ENCODE results near the gene NBAS.

Gene NBAS

GRCh38 chr2:15195813-15196212 lies 365.3 kb downstream of the NBAS start:
- H3K9ac ChIP-seq = no peak overlapping the region
- TF ChIP-seq Cebpa-rat (IDR thresholded peaks at IDR 0.05) = no peak
- H3K4me3 ChIP-seq = no peak overlapping the region
- no peak overlapping the region for H3K4me2 ChIP-seq
- H3K27me3 ChIP-seq = no peaks in the 10 kb centered on the region
- no peaks in the 10 kb centered on the region for H3K4me1 ChIP-seq
- H3K36me3 ChIP-seq = no peaks in the 10 kb centered on the region
- no peaks in the 10 kb centered on the region for H3K9me3 ChIP-seq
- no peak overlapping the region for H3K27ac ChIP-seq
- no peaks in the 10 kb centered on the region for H4K20me1 ChIP-seq

GRCh38 chr2:15191789-15192188 lies 369.3 kb downstream of the NBAS start:
- Histone ChIP-seq H3K9ac (no peak overlapping the region), H4K20me1 (no peaks in the 10 kb centered on the region), H3K36me3 (peaks cover 20% of the 10 kb centered on the region; the same call in 1 of the 2 replicates), H3K27me3 (no peaks in the 10 kb centered on the region), H3K4me3 (no peak overlapping the region), H3K4me2 (no peak overlapping the region), H3K27ac (no peak overlapping the region), H3K9me3 (no peaks in the 10 kb centered on the region), H3K4me1 (no peaks in the 10 kb centered on the region)
- no peak for TF ChIP-seq Cebpa-rat (IDR thresholded peaks at IDR 0.05)

GRCh38 chr2:15189216-15189615 lies 371.9 kb downstream of the NBAS start:
- no peaks in the 10 kb centered on the region for H3K27me3 ChIP-seq
- H3K36me3 ChIP-seq = peaks cover 26% of the 10 kb centered on the region; the same call in 1 of the 2 replicates
- no peak overlapping the region for H3K4me2 ChIP-seq
- no peak overlapping the region for H3K4me3 ChIP-seq
- H3K4me1 ChIP-seq = no peaks in the 10 kb centered on the region
- H3K9me3 ChIP-seq = no peaks in the 10 kb centered on the region
- H3K9ac ChIP-seq = no peak overlapping the region
- no peaks in the 10 kb centered on the region for H4K20me1 ChIP-seq
- no peak for TF ChIP-seq Cebpa-rat (IDR thresholded peaks at IDR 0.05)
- H3K27ac ChIP-seq = no peak overlapping the region

DNA sequence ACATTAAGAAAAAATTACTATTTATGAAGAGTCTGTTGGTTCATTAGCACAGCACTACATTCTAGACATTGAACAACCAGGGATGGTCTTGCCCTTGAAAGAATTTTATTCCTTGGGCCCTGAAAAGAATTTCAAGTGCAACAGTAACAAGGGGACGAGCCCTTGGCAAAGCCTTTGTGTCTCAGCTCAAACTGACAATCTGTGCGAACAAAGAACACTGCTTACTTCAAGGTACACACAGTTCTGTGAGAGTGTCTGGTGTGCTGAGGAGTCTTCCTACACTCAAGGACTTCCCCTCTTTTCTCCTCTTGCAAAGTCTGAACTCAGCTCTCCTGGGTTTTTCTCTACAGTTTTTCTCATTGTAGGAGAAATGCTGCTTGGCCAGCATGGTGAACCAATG lies 373.4 kb downstream of the NBAS start:
- no peaks in the 10 kb centered on the region for H4K20me1 ChIP-seq
- no peak overlapping the region for H3K9ac ChIP-seq
- H3K4me2 ChIP-seq = no peak overlapping the region
- H3K9me3 ChIP-seq = no peaks in the 10 kb centered on the region
- H3K4me3 ChIP-seq = no peak overlapping the region
- peaks cover 26% of the 10 kb centered on the region; the same call in 1 of the 2 replicates for H3K36me3 ChIP-seq
- TF ChIP-seq Cebpa-rat (IDR thresholded peaks at IDR 0.05) = no peak
- no peaks in the 10 kb centered on the region for H3K27me3 ChIP-seq
- no peaks in the 10 kb centered on the region for H3K4me1 ChIP-seq
- no peak overlapping the region for H3K27ac ChIP-seq

DNA sequence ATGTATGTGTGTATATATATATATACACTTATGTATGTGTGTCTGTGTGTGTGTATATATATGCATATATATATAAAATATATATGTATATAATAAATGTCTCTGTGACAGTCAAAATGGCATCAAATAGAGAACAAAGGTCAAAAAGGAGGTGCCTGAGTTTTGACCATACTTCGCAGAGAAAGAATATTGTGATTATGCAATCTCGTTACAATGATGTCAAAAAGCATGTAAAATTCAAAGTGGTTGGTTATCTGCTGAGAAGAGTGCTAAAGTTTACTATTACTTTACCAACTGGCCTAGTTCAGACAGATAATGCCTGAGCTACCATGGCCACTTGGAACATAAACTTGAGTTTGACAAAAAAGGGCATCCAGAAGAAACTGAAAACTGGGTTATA lies 375.0 kb downstream of the NBAS start:
- H3K4me3 ChIP-seq = no peak overlapping the region
- no peaks in the 10 kb centered on the region for H3K9me3 ChIP-seq
- H3K4me2 ChIP-seq = no peak overlapping the region
- H3K4me1 ChIP-seq = no peaks in the 10 kb centered on the region
- no peak overlapping the region for H3K9ac ChIP-seq
- TF ChIP-seq Cebpa-rat (IDR thresholded peaks at IDR 0.05) = no peak
- H4K20me1 ChIP-seq = no peaks in the 10 kb centered on the region
- H3K27ac ChIP-seq = no peak overlapping the region
- H3K27me3 ChIP-seq = no peaks in the 10 kb centered on the region
- H3K36me3 ChIP-seq = peaks cover 34% of the 10 kb centered on the region; the same call in 1 of the 2 replicates

DNA sequence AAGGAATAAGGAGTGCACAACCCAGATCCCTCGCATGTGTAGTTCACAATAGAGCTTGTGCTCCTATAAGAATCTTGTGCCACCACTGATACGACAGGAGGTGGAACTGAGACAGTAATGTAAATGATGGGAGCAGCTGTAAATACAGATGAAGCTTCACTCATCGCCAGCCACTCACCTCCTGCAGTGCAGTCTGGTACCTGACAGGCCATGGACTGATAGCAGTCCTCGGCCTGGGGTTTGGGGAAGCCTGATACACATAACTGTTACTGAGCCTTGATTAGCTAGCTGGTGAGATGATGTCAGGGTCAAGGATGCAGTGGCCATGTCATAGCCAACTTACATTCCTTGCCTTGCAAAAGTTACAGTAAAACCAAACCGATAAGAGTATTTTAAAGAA lies 376.6 kb downstream of the NBAS start:
- H3K27me3 ChIP-seq = no peaks in the 10 kb centered on the region
- H3K36me3 ChIP-seq = peaks cover 32% of the 10 kb centered on the region; the same call in 1 of the 2 replicates
- H3K9me3 ChIP-seq = no peaks in the 10 kb centered on the region
- no peak overlapping the region for H3K4me3 ChIP-seq
- TF ChIP-seq Cebpa-rat (IDR thresholded peaks at IDR 0.05) = no peak
- H3K4me1 ChIP-seq = no peaks in the 10 kb centered on the region
- no peak overlapping the region for H3K27ac ChIP-seq
- H3K9ac ChIP-seq = no peak overlapping the region
- no peaks in the 10 kb centered on the region for H4K20me1 ChIP-seq
- H3K4me2 ChIP-seq = no peak overlapping the region

DNA sequence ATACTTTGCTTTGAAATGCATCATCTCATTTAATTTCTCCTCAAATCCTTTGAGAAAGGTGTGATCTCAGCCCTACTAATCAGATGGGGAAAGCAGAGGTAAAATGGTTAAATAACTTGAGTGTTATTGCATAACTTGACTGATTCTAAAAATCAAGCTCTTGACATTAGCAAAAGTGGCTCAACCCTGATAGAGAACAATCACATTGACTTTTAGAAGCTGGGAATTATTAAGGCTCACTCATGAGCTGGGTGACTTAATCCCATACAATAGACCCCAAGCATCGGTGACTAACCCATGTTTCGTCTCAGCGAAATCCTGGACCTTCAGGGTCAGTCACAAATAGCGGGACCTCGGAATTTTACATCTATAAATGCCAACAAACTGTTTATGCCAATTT lies 378.9 kb downstream of the NBAS start:
- Histone ChIP-seq H3K4me3 (no peak overlapping the region), H3K9ac (no peak overlapping the region), H3K36me3 (peaks cover 18% of the 10 kb centered on the region; the same call in 1 of the 2 replicates), H3K4me1 (no peaks in the 10 kb centered on the region), H3K4me2 (no peak overlapping the region), H3K27ac (no peak overlapping the region), H3K9me3 (no peaks in the 10 kb centered on the region), H3K27me3 (no peaks in the 10 kb centered on the region), H4K20me1 (no peaks in the 10 kb centered on the region)
- no peak for TF ChIP-seq Cebpa-rat (IDR thresholded peaks at IDR 0.05)

- H3K4me2 ChIP-seq = no peak overlapping the region
- no peak for TF ChIP-seq Cebpa-rat (IDR thresholded peaks at IDR 0.05)
- no peak overlapping the region for H3K27ac ChIP-seq
- no peaks in the 10 kb centered on the region for H3K27me3 ChIP-seq
- no peaks in the 10 kb centered on the region for H3K4me1 ChIP-seq
- no peaks in the 10 kb centered on the region for H4K20me1 ChIP-seq
- H3K4me3 ChIP-seq = no peak overlapping the region
- H3K36me3 ChIP-seq = peaks cover 9% of the 10 kb centered on the region; the same call in 1 of the 2 replicates
- no peak overlapping the region for H3K9ac ChIP-seq
- H3K9me3 ChIP-seq = no peaks in the 10 kb centered on the region
These were observed 379.9 kb downstream of the NBAS start for GRCh38 chr2:15181092-15181745.

DNA sequence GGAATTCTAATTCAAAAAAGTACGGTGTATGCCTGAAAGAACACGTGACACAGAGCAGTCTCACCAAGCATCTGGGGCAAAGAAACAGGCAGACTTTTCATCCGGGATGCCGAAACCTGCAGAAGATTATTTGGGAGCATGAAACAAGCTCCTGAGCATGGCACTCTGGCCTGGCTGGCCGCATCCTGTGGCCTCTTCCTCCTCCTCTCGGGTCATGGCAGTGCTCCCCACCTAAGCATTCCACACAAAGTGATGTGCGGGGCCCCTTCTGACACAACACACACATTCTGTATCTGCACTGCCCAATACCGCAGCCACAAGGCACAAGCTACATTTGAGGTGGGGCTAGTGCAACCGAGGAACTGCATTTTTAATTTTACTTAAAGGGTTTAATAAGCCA lies 380.8 kb downstream of the NBAS start:
- H3K36me3 ChIP-seq = peaks cover 8% of the 10 kb centered on the region; the same call in 1 of the 2 replicates
- TF ChIP-seq Cebpa-rat (IDR thresholded peaks at IDR 0.05) = no peak
- no peak overlapping the region for H3K4me2 ChIP-seq
- no peaks in the 10 kb centered on the region for H3K9me3 ChIP-seq
- no peaks in the 10 kb centered on the region for H4K20me1 ChIP-seq
- no peak overlapping the region for H3K27ac ChIP-seq
- H3K27me3 ChIP-seq = no peaks in the 10 kb centered on the region
- no peak overlapping the region for H3K4me3 ChIP-seq
- H3K9ac ChIP-seq = no peak overlapping the region
- H3K4me1 ChIP-seq = no peaks in the 10 kb centered on the region

GRCh38 chr2:15178946-15179345 lies 382.2 kb downstream of the NBAS start:
- Histone ChIP-seq H3K27me3 (no peaks in the 10 kb centered on the region), H3K9ac (no peak overlapping the region), H3K9me3 (no peaks in the 10 kb centered on the region), H3K4me2 (no peak overlapping the region), H3K4me1 (no peaks in the 10 kb centered on the region), H3K36me3 (peaks cover 8% of the 10 kb centered on the region; the same call in 1 of the 2 replicates), H3K4me3 (no peak overlapping the region), H4K20me1 (no peaks in the 10 kb centered on the region), H3K27ac (no peak overlapping the region)
- no peak for TF ChIP-seq Cebpa-rat (IDR thresholded peaks at IDR 0.05)
